Endodermal cell (in vitro differentiated cells): ENCODE results near the gene LMX1B. TPM values are rescaled to one million over a fixed set of nuclear protein-coding genes. Genes with fewer than 3 reads are reported as not detected.

Experiments
- DNase-seq: peaks from one replicate; pipeline ENCODE4 v3.0.0-alpha.2; 2017
- H3K27ac ChIP-seq: 2 replicates; pipeline ENCODE4 v1.5.1; 2013; ENCODE audit warnings: mild to moderate bottlenecking, low read depth, low read length, moderate library complexity
- H3K27me3 ChIP-seq: 2 replicates; pipeline ENCODE4 v1.6.1; 2013; ENCODE audit warnings: mild to moderate bottlenecking, low read length, moderate library complexity; ENCODE audit not compliant: insufficient read depth, control insufficient read depth, poor library complexity, severe bottlenecking
- H3K36me3 ChIP-seq: 2 replicates; pipeline ENCODE4 v1.7.0; 2013; ENCODE audit warnings: mild to moderate bottlenecking, low read length, moderate library complexity; ENCODE audit not compliant: control insufficient read depth, insufficient read depth
- H3K4me1 ChIP-seq: one replicate; pipeline ENCODE4 v1.7.0; 2013; ENCODE audit warnings: low read length; ENCODE audit not compliant: control insufficient read depth, insufficient read depth
- H3K4me3 ChIP-seq: 2 replicates; pipeline ENCODE4 v1.5.1; 2013; ENCODE audit warnings: mild to moderate bottlenecking, low read length, moderate library complexity
- H3K9ac ChIP-seq: 2 replicates; pipeline ENCODE4 v1.6.1; 2013; ENCODE audit warnings: mild to moderate bottlenecking, low read length, moderate library complexity; ENCODE audit not compliant: poor library complexity, severe bottlenecking; ENCODE audit errors: extremely low read depth
- H3K9me3 ChIP-seq: 2 replicates; pipeline ENCODE4 v1.6.1; 2013; ENCODE audit warnings: mild to moderate bottlenecking, low read length, moderate library complexity; ENCODE audit not compliant: control insufficient read depth
- H3K27ac Mint-ChIP-seq: 2 replicates; pipeline ENCODE4 v1.8.0; 2020; ENCODE audit warnings: mixed read lengths
- H3K27me3 Mint-ChIP-seq: 2 replicates; pipeline ENCODE4 v1.8.0; 2021; ENCODE audit warnings: mild to moderate bottlenecking, mixed read lengths; ENCODE audit not compliant: insufficient read depth
- H3K36me3 Mint-ChIP-seq: 2 replicates; pipeline ENCODE4 v1.8.0; 2020; ENCODE audit warnings: low read depth, mixed read lengths
- H3K4me1 Mint-ChIP-seq: 2 replicates; pipeline ENCODE4 v1.8.0; 2020; ENCODE audit warnings: mixed read lengths
- H3K4me3 Mint-ChIP-seq: 2 replicates; pipeline ENCODE4 v1.8.0; 2020; ENCODE audit warnings: mild to moderate bottlenecking, moderate library complexity, mixed read lengths
- H3K9me3 Mint-ChIP-seq: 2 replicates; pipeline ENCODE4 v1.8.0; 2020; ENCODE audit warnings: mild to moderate bottlenecking, mixed read lengths
- CTCF ChIP-seq: fragments of 200-600 bp; sonication (generic); conservative IDR thresholded peaks from 2 replicates; pipeline ENCODE4 v1.5.0; 2021; ENCODE audit warnings: antibody characterized with exemption, mild to moderate bottlenecking
- WGBS, 2 experiments: methylation state at CpG; one replicate each; pipeline versions ENCODE4 v1.1.5 to v1.1.7; 2013; ENCODE audit warnings: missing lambda C conversion rate in 2 of 2, mixed read lengths in 1 of 2; ENCODE audit not compliant: insufficient coverage in 1 of 2, insufficient read length in 1 of 2; 5-methylcytosine and 5-hydroxymethylcytosine counted together
- total RNA-seq, 2 donors: library from RNA; stranded (reverse); fragmentation: NEBNext Ultra II Directional in 1 of 2; extraction: Animal tissue kit (Norgen Biotek cat#: 25700) in 1 of 2; gene quantifications; 2 replicates in 1 of 2; 3 replicates in 1 of 2; pipeline ENCODE4 v1.2.1, GENCODE V29; 2021

Gene LMX1B
- total RNA-seq, 2 donors from 2014 or later = 11.1 to 11.4 TPM

GRCh38 chr9:126668058-126668457, 54.3 kb downstream of the LMX1B start:
- DNase-seq = no peak
- no peak overlapping the region for H3K9ac ChIP-seq
- no peak overlapping the region for H3K27ac ChIP-seq
- Mint-ChIP-seq H3K4me1 (peaks cover 21% of the 10 kb centered on the region), H3K27ac (no peak overlapping the region), H3K4me3 (no peak overlapping the region), H3K9me3 (no peaks in the 10 kb centered on the region), H3K36me3 (no peaks in the 10 kb centered on the region), H3K27me3 (peaks cover 11% of the 10 kb centered on the region)
- 82% methylated on average over 3 of the region's 3 CpGs; no CpG with 5 or more reads in 1 of the 2 experiments for WGBS, 2 experiments
- H3K27me3 ChIP-seq = no peaks in the 10 kb centered on the region
- H3K4me1 ChIP-seq = peaks cover 24% of the 10 kb centered on the region
- no peaks in the 10 kb centered on the region for H3K36me3 ChIP-seq
- no peaks in the 10 kb centered on the region for H3K9me3 ChIP-seq
- TF ChIP-seq CTCF = no peak
- H3K4me3 ChIP-seq = no peak overlapping the region

GRCh38 chr9:126669108-126669507, 55.4 kb downstream of the LMX1B start:
- Histone ChIP-seq H3K9me3 (no peaks in the 10 kb centered on the region), H3K36me3 (no peaks in the 10 kb centered on the region), H3K4me3 (no peak overlapping the region), H3K4me1 (peaks cover 28% of the 10 kb centered on the region), H3K27me3 (no peaks in the 10 kb centered on the region), H3K9ac (no peak overlapping the region), H3K27ac (no peak overlapping the region)
- Mint-ChIP-seq H3K36me3 (no peaks in the 10 kb centered on the region), H3K4me3 (no peak overlapping the region), H3K27me3 (peaks cover 17% of the 10 kb centered on the region), H3K9me3 (no peaks in the 10 kb centered on the region), H3K4me1 (peaks cover 27% of the 10 kb centered on the region), H3K27ac (no peak overlapping the region)
- WGBS, 2 experiments = 79 to 83% methylated on average over 8 to 14 of the region's 14 CpGs
- no peak for TF ChIP-seq CTCF
- peak; percentile 73 for DNase-seq

DNA sequence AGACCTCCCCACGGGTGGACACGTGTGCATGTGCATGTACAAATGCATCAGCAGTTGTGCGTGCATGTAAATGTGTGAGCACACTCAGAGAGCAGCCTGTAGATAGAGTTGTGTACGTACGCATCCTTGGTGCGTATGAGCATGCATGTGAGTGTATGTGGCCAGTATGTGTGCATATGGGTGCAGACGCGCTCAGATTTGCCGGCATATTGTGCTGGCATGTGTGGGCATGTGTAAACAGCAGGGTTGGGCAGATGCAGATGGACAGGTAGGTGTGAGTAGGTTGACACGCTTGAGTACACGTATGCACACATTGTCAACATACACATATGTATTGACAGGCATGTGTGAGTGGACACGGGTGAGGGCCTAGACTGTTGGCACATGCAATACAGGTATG, 56.5 kb downstream of the LMX1B start:
- no peak for TF ChIP-seq CTCF
- H3K27me3 ChIP-seq = no peaks in the 10 kb centered on the region

More for the DNA sequence above, 56.5 kb downstream of the LMX1B start:
- no peaks in the 10 kb centered on the region for H3K9me3 Mint-ChIP-seq
- H3K27me3 Mint-ChIP-seq = peaks cover 26% of the 10 kb centered on the region
- Histone ChIP-seq H3K9me3 (no peaks in the 10 kb centered on the region), H3K27ac (peak overlapping the region; percentile 94), H3K9ac (no peak overlapping the region), H3K4me1 (peaks cover 29% of the 10 kb centered on the region), H3K4me3 (no peak overlapping the region), H3K36me3 (no peaks in the 10 kb centered on the region)
- no peak overlapping the region for H3K4me3 Mint-ChIP-seq
- 93 to 95% methylated on average over 11 to 12 of the region's 12 CpGs for WGBS, 2 experiments
- H3K36me3 Mint-ChIP-seq = no peaks in the 10 kb centered on the region
- no peak for DNase-seq
- no peak overlapping the region for H3K27ac Mint-ChIP-seq
- H3K4me1 Mint-ChIP-seq = peaks cover 33% of the 10 kb centered on the region
